Fibroblast of pulmonary artery (primary cell): ENCODE results near the gene CTNNA2.

ENCODE experiments used
- DNase-seq: peaks from one replicate; pipeline ENCODE4 v3.0.0-alpha.2; 2010; ENCODE audit warnings: low read depth
- H3K4me3 ChIP-seq: replicated peaks from 2 replicates; pipeline ENCODE4 v1.5.1; 2011; ENCODE audit warnings: low read depth, mild to moderate bottlenecking, control low read depth, low read length, moderate library complexity
- CTCF ChIP-seq: IDR thresholded peaks from 2 replicates; pipeline ENCODE4 v1.5.1; 2011; ENCODE audit warnings: mild to moderate bottlenecking, control low read depth, low read length, inconsistent platforms; ENCODE audit errors: missing control alignments

Gene CTNNA2

GRCh38 chr2:80042635-80043034 is 529.8 kb downstream of the CTNNA2 start:
- DNase-seq = no peak
- TF ChIP-seq CTCF = no peak
- no peak overlapping the region for H3K4me3 ChIP-seq

- H3K4me3 ChIP-seq = no peak overlapping the region
- no peak for TF ChIP-seq CTCF
- no peak for DNase-seq
These were observed 535.4 kb downstream of the CTNNA2 start for GRCh38 chr2:80048296-80048695.

- no peak overlapping the region for H3K4me3 ChIP-seq
- no peak for TF ChIP-seq CTCF
- DNase-seq = no peak
These were observed 537.4 kb downstream of the CTNNA2 start for GRCh38 chr2:80050246-80050645.

GRCh38 chr2:80053522-80054345 is 540.9 kb downstream of the CTNNA2 start:
- H3K4me3 ChIP-seq = no peak overlapping the region
- TF ChIP-seq CTCF = no peak
- no peak for DNase-seq

GRCh38 chr2:80054346-80054675 is 541.5 kb downstream of the CTNNA2 start:
- no peak overlapping the region for H3K4me3 ChIP-seq
- TF ChIP-seq CTCF = no peak
- no peak for DNase-seq

GRCh38 chr2:80057956-80058355 is 545.1 kb downstream of the CTNNA2 start:
- DNase-seq = no peak
- TF ChIP-seq CTCF = no peak
- no peak overlapping the region for H3K4me3 ChIP-seq

GRCh38 chr2:80058562-80058961 is 545.7 kb downstream of the CTNNA2 start:
- no peak for TF ChIP-seq CTCF
- DNase-seq = no peak
- no peak overlapping the region for H3K4me3 ChIP-seq
